HL-60/S4 treated with phorbol 12-myristate 13-acetate at 8.2 ng/mL for 4 days and 3 days (cell line): ENCODE data around the gene KCTD17.

ENCODE experiments used
- in situ Hi-C: fragments of 300-500 bp; cut with MboI; formaldehyde crosslinking; loops from 2 replicates; pipeline ENCODE4 v1.15.0; 2022; ENCODE audit warnings: low sequenced_read_pairs

Gene KCTD17

GRCh38 chr22:37043209-37043827, 8.2 kb upstream of the KCTD17 start:
- in situ Hi-C loops, result no loop called here

- in situ Hi-C loops, result no loop called here
Observed at GRCh38 chr22:37043828-37044538, 7.6 kb upstream of the KCTD17 start.

- in situ Hi-C loops, result no loop called here
Observed at GRCh38 chr22:37044634-37045625, 6.6 kb upstream of the KCTD17 start.

- in situ Hi-C loops, result no loop called here
Observed at GRCh38 chr22:37045958-37046357, 5.6 kb upstream of the KCTD17 start.

GRCh38 chr22:37046589-37046988, 5.0 kb upstream of the KCTD17 start:
- in situ Hi-C loops, result no loop called here

- in situ Hi-C loops, result no loop called here
Observed at GRCh38 chr22:37047006-37047405, 4.5 kb upstream of the KCTD17 start.

- in situ Hi-C loops, result no loop called here
Observed at GRCh38 chr22:37048133-37048532, 3.4 kb upstream of the KCTD17 start.

GRCh38 chr22:37049224-37049623, 2.3 kb upstream of the KCTD17 start:
- in situ Hi-C loops, result no loop called here

GRCh38 chr22:37050913-37051312, 629 bp upstream of the KCTD17 start:
- in situ Hi-C loops, result no loop called here

- in situ Hi-C loops, result no loop called here
Observed at GRCh38 chr22:37052386-37053309, 1.1 kb downstream of the KCTD17 start.

GRCh38 chr22:37053310-37054055, 1.9 kb downstream of the KCTD17 start:
- in situ Hi-C loops, result no loop called here

- in situ Hi-C loops, result no loop called here
Observed at GRCh38 chr22:37054056-37054395, 2.5 kb downstream of the KCTD17 start.

- in situ Hi-C loops, result no loop called here
Observed at GRCh38 chr22:37054600-37055365, 3.2 kb downstream of the KCTD17 start.

GRCh38 chr22:37056246-37056645, 4.7 kb downstream of the KCTD17 start:
- in situ Hi-C loops, result no loop called here

GRCh38 chr22:37057226-37057625, 5.7 kb downstream of the KCTD17 start:
- in situ Hi-C loops, result no loop called here

GRCh38 chr22:37057796-37058510, 6.4 kb downstream of the KCTD17 start:
- in situ Hi-C loops, result no loop called here

- in situ Hi-C loops, result no loop called here
Observed at GRCh38 chr22:37058917-37059701, 7.6 kb downstream of the KCTD17 start.
